NCI-H1092 (cell line): Measurements from ENCODE around the gene ATAD3A.
"Not testable (repeated sequence)": the region's sequence is repeated elsewhere in the genome, so short reads cannot be mapped to it uniquely, and the experiment has no call there.

ENCODE experiments used
- DNase-seq: peaks from one replicate; lab custom pipeline; 2025; lab: John Stamatoyannopoulos, UW

ATAD3A gene

GRCh38 chr1:1511533-1512285 lies at the start of gene ATAD3A:
Gene ATAD3A (plus strand): TSS chr1:1512162. CDS start chr1:1512269, 107 bp downstream.
- DNase-seq: peak; percentile 89

- DNase-seq: no peak
These were observed 49.5 kb upstream of the ATAD3A start for GRCh38 chr1:1462318-1462966.

GRCh38 chr1:1463312-1463711 lies 48.6 kb upstream of the ATAD3A start:
- no peak for DNase-seq

- DNase-seq: not testable (repeated sequence)
These were observed 43.6 kb upstream of the ATAD3A start for GRCh38 chr1:1468196-1468985.

GRCh38 chr1:1470626-1471388 lies 41.2 kb upstream of the ATAD3A start:
- no peak for DNase-seq

GRCh38 chr1:1471389-1472052 lies 40.4 kb upstream of the ATAD3A start, which contains the start of gene ATAD3B:
Gene ATAD3B (plus strand): TSS chr1:1471765. CDS start chr1:1471885, 120 bp downstream.
- DNase-seq: peak; percentile 81

- not testable (repeated sequence) for DNase-seq
These were observed 39.7 kb upstream of the ATAD3A start for GRCh38 chr1:1472053-1472876.

- DNase-seq: not testable (repeated sequence)
These were observed 36.0 kb upstream of the ATAD3A start for GRCh38 chr1:1476011-1476410.

GRCh38 chr1:1477206-1477605 lies 34.8 kb upstream of the ATAD3A start:
- DNase-seq: no peak

GRCh38 chr1:1479547-1480487 lies 32.1 kb upstream of the ATAD3A start:
- DNase-seq: no peak

- DNase-seq: not testable (repeated sequence)
These were observed 31.5 kb upstream of the ATAD3A start for GRCh38 chr1:1480488-1480867.

- not testable (repeated sequence) for DNase-seq
These were observed 30.2 kb upstream of the ATAD3A start for GRCh38 chr1:1481811-1482210.

- DNase-seq: no peak
These were observed 29.1 kb upstream of the ATAD3A start for GRCh38 chr1:1482856-1483255.

- no peak for DNase-seq
These were observed 28.2 kb upstream of the ATAD3A start for GRCh38 chr1:1483714-1484113.

GRCh38 chr1:1484976-1485750 lies 26.8 kb upstream of the ATAD3A start:
- DNase-seq: not testable (repeated sequence)

- not testable (repeated sequence) for DNase-seq
These were observed 26.1 kb upstream of the ATAD3A start for GRCh38 chr1:1485755-1486317.

GRCh38 chr1:1487701-1488100 lies 24.3 kb upstream of the ATAD3A start:
- DNase-seq: no peak

GRCh38 chr1:1489231-1489630 lies 22.7 kb upstream of the ATAD3A start:
- no peak for DNase-seq
